Ishikawa (cell line): ENCODE data around the gene AUTS2.

Source experiments
- CEBPB ChIP-seq: IDR thresholded peaks from 2 replicates; pipeline ENCODE4 v1.6.1; 2012
- EGR1 ChIP-seq: IDR thresholded peaks from 2 replicates; pipeline ENCODE4 v1.6.1; 2012
- EP300 ChIP-seq: IDR thresholded peaks from 2 replicates; pipeline ENCODE4 v1.6.1; 2012; ENCODE audit warnings: borderline replicate concordance
- NFIC ChIP-seq: IDR thresholded peaks from 2 replicates; pipeline ENCODE4 v1.6.1; 2012
- RAD21 ChIP-seq: IDR thresholded peaks from 2 replicates; pipeline ENCODE4 v1.6.1; 2012; ENCODE audit warnings: low read depth
- TAF1 ChIP-seq: IDR thresholded peaks from 2 replicates; pipeline ENCODE4 v1.6.1; 2012; ENCODE audit warnings: low read depth, mild to moderate bottlenecking
- YY1 ChIP-seq: IDR thresholded peaks from 2 replicates; pipeline ENCODE4 v1.6.1; 2012; ENCODE audit warnings: low read depth
- ZBTB7A ChIP-seq: IDR thresholded peaks from 2 replicates; pipeline ENCODE4 v1.6.1; 2012; ENCODE audit warnings: low read depth
- TF ChIP-seq, protein P1 (sequence below): IDR thresholded peaks from 2 replicates; pipeline ENCODE4 v1.6.1; 2012; ENCODE audit warnings: low read depth, mild to moderate bottlenecking

DNA sequence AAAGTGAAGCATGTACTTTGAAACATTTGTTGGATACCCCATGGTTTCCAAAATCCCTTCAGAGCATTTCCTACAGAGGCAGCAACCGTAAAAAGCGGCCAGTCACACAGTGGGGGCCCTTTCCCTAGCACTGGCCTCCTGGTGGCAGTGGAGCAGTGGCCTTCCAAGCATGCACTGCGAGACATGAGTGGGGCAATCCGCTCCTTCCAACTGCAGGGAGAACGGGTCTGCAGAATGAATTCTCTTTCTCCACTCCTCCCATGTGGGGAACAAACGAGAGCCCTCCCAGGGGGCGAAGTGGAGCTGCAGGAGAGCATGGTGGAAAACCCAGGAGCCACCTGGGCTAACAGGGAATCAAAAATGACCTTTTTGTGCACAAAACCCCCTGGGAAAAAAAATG, 990.7 kb downstream of the AUTS2 start:
- TF ChIP-seq, protein P1, sequence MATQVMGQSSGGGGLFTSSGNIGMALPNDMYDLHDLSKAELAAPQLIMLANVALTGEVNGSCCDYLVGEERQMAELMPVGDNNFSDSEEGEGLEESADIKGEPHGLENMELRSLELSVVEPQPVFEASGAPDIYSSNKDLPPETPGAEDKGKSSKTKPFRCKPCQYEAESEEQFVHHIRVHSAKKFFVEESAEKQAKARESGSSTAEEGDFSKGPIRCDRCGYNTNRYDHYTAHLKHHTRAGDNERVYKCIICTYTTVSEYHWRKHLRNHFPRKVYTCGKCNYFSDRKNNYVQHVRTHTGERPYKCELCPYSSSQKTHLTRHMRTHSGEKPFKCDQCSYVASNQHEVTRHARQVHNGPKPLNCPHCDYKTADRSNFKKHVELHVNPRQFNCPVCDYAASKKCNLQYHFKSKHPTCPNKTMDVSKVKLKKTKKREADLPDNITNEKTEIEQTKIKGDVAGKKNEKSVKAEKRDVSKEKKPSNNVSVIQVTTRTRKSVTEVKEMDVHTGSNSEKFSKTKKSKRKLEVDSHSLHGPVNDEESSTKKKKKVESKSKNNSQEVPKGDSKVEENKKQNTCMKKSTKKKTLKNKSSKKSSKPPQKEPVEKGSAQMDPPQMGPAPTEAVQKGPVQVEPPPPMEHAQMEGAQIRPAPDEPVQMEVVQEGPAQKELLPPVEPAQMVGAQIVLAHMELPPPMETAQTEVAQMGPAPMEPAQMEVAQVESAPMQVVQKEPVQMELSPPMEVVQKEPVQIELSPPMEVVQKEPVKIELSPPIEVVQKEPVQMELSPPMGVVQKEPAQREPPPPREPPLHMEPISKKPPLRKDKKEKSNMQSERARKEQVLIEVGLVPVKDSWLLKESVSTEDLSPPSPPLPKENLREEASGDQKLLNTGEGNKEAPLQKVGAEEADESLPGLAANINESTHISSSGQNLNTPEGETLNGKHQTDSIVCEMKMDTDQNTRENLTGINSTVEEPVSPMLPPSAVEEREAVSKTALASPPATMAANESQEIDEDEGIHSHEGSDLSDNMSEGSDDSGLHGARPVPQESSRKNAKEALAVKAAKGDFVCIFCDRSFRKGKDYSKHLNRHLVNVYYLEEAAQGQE, result no peak
- no peak for TF ChIP-seq CEBPB
- no peak for TF ChIP-seq RAD21
- TF ChIP-seq NFIC, result no peak
- TF ChIP-seq ZBTB7A, result no peak
- TF ChIP-seq YY1, result no peak
- no peak for TF ChIP-seq EP300
- no peak for TF ChIP-seq EGR1
- TF ChIP-seq TAF1, result no peak
